Right renal pelvis (tissue), 4 donors: ENCODE results near the gene SETBP1. TPM values are rescaled to one million over a fixed set of nuclear protein-coding genes. Genes with fewer than 3 reads are reported as not detected.

Source experiments
- DNase-seq, 4 donors: peaks; one replicate each; pipeline ENCODE4 v3.0.0-alpha.2; 2013; ENCODE audit warnings: low read depth in 4 of 4, low spot score in 3 of 4, missing footprints in 1 of 4
- polyA plus RNA-seq, 4 donors: library from polyadenylated mRNA; unstranded; fragments of 120-200 nt; gene quantifications; one replicate each; pipeline ENCODE4 v1.2.1, GENCODE V29; 2013; ENCODE audit not compliant: insufficient read length in 4 of 4

SETBP1 gene
- polyA plus RNA-seq, 4 donors: 27.4 to 33.6 (median 32.1) TPM

DNA sequence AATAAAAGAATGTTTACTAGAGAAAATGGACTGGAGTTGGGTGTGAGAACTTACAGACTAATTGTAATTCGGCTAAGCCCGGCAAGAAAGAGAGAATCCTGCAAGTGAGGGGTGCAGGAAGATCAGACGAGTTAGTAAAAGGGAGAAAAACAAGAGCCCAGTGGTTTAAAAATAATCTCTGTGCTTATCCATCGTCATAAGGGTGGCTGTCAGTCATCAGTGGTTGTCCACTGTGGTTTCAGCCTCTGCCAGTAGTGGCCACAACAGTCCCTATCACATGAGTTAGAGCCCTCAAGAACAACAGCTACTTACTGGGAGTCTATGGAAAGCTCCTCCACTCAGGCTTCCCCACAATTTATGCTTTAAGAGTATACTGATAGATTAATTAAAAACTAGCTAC, 239.8 kb downstream of the SETBP1 start:
- no peak for DNase-seq

DNA sequence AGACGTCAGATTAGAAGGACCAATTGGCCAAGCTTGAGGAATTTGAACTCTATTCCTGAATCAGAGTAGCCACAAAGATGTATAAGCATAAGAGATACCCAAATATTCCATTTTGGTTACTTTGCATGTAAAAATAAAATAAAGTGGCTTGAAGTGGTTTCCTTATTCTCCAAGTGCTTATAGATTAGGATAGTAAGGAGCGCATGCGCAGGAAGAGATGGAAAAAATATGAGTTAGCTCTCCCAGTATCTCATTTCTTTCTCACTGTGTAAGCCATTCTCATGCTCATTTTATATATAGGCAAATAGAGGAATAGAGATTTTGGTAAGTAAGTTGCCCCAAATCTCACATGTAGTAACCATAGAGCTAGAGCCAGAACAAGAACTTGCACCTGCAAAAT, 241.3 kb downstream of the SETBP1 start:
- DNase-seq: no peak

DNA sequence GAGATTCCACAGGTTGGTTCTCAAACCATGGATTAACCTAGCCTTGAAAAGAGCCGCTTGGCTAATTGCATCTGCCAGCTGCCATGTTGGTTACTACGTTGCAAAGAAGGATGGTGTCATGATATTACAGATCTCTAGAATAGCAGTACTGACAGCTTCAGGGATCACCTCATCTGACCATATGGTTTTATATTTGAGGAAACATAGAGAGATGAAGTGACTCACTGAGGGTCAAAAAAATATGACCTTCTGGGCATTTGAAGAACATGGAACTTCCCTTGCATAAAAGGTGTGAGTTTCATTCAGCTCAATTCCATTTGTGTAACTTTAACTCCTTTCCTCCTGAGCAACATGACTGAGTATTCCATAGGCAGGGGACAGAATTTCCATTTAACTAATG, 242.3 kb downstream of the SETBP1 start:
- no peak for DNase-seq

DNA sequence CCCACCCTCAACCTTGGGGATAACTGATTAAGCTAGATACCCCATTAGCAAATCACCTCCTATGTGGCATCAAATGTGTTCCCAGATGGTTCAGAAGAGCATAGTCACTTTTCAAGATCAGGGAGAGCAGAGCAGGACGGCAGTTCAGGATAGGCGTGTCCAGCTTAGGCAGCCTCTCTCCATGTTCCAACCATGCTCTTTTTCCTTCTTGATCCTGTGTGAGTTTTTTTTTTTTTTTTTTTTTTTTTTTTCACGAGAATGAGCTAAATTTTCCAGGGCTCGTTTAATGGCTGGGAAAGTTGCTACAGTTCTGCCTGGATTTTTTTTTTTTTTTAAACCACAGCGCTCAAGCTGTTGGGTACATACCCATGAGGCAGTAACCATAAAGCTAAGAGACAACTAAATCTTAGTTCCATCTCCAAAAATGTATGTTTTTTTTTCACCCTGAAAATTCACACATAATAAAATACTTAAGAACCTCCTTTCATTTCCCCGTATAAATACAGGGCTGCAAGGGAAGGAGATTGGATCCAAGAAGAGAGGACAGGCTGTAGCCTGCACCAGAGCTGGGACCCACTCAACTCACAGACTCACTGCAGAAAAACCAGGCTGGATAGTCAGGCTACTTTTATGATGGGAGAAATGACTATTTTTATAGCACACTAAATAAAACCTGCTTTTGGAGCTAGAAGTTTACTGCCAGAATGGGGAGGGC, 244.3 kb downstream of the SETBP1 start:
- no peak for DNase-seq

DNA sequence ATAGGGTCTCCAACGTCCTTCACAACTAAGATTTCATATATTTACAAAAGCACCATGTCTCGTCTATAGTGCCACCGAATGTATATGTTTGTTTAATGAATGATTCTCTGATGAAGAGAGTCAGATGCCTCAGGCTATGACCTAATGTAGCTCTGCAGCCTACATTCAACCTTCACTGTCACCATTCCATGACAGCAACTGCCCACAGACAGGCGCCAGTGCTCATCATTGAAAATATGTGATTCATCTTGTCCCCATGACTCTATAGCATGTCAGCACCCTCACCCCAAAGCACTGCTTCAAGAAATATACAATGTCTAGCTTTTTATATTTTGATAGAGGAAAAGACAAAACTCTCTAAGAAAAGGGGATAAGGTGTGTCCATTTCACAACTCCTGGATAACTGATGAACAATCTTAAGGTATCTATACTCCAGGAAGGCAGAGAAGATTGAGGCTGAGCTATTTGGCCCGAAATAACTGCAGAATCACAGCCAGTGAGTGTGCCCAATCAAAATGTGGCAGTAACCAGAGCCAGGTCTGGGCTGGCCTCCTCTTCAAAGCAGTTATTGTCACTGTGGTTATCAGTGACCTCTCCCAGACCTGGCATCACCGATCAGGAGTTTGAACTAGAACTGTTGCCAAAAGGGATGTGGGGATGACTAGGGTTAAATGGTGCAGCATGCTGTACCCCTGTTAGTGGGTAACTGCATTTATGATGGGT, 246.6 kb downstream of the SETBP1 start:
- DNase-seq: no peak

DNA sequence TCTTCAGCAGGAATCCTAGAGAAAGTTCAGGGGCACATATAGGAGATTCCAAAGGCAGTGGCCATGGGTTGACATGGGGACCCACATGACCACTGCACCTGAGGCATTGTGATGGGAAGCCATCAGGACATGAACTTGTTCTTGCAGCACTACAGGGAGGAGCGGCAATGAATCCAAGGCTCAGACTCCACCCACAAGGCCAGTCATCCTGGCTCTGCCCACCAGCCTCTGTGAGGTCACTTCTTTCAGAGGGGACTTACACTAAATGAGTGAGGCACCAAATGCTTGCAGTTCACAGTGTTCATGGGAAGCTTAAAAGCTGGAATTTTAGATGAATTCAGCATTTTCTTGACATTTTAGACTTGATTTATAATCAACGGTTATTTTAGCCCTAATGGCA, 254.2 kb downstream of the SETBP1 start:
- DNase-seq: no peak

DNA sequence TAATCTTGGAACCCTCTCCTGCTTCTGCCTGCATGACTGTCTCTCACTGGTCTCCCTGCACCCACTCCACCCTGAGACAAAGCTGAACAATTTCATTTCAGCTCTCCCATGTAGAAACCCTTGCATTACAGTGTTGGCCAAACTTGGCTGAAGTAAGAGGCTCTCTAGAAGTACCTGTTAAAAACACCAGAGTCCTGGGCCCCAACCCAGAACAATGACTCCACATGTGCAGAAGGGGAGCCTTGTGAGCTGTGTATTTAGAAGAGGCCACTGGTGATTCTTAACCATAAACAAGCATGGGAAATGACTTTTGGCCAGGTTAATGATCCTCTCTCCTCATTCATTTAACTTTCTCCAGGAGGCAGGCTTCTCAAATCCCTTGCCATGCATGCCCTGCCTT, 254.8 kb downstream of the SETBP1 start:
- no peak for DNase-seq

DNA sequence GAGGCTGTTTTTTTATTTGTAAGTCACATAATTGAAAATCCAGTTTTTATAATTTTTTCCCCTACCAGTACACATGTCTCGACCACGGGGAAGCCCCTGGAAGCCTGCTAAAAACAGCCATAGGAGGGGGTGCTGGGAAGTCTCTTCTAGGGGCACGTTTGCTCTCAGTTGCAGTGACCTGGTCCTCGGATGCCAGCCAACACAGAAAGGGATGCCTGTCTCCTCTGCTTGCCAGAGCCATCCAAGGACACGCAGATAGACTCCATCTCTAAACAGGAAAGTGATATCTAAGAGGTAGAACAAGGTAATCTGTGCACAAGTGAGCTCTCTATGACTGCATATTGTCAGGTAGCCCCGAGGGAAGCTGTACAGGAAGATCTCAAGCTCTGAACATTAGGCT, 255.8 kb downstream of the SETBP1 start:
- DNase-seq: no peak

DNA sequence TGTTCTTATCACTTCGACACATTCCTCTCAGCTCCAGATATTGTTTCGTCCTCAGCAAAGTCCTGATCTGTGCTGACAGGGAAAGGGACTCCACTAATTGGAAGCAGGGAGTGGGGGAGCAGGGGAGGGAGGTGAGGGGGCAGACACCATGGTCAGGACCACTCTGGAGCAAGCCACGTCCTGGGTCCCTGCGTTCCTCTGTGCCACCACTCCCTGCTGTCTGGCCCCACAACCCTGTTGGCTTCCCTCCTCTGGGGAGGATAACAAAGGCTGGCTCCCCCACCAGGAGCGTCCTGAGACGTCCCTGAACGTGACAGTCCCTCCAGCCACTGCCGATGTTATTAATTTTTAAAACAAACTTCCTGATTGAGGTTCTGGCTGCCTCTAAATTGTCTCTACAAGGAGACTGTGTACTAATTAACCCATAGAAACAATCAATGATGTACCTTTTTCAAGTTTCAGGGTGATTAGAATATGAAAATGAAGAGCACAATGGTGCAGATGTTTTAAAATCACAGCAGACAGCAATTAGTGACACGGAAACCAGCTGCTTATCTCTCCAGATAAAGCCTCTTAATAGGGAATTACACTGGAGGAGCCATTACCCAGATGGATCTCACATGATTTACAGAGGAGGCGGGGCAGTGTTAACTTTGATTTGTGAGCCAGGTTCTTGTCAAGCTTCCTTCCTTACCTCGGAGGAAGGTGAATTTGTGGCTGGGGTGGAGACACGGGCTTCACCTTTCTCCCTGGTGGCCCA, 257.5 kb downstream of the SETBP1 start:
- no peak for DNase-seq

DNA sequence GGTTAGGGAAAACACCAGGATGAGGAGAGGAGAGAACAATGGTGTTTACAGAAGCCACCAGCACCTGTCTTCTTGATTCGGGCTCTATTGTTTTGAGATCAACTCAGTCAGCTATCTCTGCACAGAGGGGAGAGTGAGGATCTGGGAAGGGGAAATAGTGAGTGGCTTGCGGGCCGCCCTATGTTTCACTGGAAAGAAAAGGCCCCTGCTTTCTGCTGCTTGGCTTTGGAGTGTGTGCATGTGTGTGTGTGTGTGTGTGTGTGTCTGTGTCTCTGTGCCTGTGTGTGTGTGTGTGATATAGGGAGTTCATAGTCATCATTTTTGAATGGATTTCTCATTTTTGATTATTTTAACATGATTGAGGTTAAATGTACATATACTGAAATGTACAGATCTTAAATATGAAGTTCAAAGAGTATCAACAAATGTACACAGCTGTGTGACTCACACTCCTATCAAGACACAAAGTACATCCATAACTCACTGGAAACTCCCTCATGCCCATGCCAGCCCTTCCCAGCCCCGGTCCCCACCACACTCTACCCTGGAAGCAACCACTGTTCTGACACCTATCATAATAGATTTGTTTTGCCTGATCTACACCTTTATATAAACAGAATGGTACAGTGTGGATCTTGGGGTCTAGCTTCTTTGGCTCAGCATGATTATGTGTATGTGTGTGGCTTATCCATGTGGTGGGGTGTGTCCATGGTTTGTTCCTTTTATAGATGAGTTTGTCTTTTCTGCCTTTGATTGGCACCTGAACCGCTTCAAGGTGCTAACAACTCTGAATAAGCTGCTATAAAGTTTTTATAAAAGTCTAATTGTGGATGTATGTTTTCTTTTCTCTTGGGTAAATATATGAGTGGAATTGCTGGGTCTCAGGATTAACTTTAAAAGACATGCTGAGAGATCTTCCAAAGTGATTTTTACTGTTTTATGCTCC, 258.3 kb downstream of the SETBP1 start:
- no peak for DNase-seq

DNA sequence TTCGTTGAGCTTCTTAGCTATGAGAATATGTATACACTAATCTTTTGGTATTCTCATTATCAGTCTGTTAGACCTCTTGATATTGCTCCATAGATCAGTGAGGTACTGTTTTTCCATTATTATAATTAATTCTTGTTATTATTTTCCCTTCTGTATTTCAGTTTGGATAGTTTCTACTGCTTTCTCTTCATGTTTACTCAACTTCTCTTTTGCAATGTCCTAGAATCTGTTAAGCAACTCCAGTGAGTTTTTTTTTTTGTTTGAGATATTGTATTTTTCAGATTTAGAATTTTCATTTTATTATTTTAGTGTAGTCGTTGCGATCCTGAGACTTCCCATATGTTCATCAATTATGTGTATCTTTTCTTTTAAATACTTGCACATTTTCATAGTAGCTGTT, 260.8 kb downstream of the SETBP1 start:
- DNase-seq: no peak

DNA sequence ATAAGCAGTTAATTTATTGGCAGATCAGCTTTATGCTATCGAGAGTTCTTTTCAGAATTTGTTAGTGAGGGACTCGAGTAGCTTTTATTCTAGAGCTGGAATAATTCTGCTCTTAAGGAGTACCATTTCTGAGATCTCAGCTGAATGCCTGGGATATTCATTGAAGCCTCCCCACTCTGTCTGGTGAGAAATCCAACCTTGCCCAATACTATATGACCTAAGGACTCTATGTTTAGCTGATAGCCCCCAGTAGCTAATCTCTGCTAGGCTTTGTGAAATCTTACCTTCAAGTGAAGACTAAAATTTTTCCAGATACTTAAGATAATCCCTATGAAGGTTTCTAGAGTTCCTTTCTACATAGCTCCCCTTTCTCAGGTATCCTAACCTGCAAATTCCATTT, 261.4 kb downstream of the SETBP1 start:
- no peak for DNase-seq

DNA sequence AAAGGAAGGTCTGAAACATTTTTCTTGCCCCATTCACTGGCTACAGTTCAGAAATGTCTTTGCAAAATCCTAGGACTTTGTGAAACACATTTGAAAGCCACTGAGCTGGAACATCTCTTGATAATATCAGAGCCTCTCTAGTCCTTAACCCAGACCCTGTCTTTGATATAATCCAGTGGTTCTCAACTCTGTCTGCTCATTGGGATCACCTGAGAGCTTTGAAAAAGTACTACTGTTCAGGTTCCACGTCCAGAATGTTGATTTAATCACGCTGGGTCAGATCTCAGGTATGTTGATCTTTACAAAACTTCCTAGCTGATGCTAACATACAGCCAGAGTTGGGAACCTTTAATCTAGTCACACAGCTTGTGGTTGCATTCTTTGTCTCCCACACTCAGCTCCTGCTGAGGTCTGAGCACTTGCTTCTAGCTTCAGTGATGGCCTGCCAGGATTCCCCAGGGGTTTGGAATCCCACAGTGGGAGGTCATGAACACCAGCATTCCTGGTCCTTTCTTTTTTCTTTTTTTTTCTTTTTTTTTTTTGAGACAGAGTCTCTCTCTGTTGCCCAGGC, 262.7 kb downstream of the SETBP1 start:
- no peak for DNase-seq

DNA sequence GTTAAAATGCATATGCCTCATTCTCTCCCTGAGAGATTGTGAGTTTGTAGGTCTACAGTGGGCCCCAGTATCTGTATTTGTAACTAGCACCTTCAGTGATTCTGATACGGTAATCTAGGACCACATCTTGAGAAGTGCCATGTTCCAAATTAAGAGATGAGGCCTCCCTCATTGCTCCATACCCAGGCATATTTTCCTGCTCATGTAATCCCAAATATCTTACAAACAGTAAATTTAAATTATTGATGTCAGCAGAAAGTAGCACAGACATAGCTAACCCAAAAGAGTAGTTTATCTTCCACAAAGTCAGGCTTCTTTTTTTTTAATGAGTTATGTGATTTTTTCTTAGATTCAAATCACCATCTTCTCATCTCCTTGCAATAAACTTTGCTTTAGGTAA, 263.8 kb downstream of the SETBP1 start:
- no peak for DNase-seq

DNA sequence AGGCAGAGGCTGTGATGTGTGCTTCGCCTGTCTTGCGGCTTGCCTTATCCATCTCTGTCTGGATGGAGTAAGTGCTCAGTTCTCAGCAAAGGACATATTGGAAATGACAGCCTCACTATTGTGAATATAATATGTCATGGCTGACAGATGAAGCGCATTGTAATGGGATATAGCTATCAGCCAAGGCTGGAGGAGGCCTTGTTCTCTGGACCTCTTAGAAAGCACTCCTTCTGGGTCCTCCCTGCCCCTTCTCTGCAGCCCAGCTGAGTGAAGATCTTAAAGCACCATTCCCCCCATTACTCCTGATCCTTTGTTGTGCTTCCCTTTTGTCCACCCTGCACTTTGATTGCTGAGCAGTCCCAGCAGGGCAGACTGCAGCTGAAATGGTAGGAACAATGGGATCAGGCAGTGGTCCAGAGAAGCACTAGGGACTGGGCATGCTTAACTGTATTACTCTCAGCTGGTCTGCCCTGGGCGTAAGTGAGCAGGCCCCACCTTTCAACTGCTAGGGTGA, 265.3 kb downstream of the SETBP1 start:
- no peak for DNase-seq

DNA sequence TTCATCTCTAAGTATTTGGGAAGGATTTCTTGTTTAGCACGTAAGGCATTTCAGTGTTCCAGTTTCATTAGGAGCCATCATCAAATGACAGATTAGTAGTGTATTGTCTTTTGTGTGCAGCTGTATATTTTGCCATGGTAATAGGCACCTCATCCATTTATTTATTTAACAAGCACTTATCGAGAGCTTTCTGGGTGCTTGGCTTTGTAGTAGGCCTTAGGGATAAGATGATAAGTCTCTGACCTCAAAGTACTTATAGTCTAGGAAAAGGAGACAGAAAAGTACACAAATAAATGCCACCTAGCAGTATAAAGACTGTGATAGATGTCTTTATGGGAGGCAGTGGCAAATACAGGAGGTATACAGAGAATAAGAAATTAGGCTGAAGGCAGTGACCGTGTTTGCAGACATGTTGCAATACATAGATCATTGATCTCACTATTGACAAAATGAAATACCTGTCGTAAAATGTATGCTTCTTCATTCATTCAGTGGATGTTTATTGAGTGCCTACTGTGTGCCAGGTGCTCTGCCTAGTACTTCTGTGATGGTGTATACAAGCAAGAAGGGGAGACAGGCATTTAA, 265.9 kb downstream of the SETBP1 start:
- DNase-seq: no peak

DNA sequence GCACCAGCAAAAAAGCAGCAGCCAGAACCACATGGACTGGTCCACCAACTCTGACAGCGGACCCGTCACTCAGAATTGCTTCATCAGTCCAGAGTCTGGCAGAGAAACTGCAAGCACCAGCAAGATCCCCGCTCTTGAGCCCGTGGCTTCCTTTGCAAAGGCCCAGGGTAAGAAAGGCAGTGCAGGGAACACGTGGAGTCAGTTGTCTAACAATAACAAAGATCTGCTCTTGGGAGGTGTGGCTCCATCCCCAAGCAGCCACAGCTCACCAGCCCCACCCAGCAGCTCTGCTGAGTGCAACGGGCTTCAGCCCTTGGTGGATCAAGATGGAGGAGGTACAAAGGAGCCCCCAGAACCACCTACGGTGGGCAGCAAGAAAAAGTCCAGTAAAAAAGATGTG, 269.3 kb downstream of the SETBP1 start:
- DNase-seq: no peak

DNA sequence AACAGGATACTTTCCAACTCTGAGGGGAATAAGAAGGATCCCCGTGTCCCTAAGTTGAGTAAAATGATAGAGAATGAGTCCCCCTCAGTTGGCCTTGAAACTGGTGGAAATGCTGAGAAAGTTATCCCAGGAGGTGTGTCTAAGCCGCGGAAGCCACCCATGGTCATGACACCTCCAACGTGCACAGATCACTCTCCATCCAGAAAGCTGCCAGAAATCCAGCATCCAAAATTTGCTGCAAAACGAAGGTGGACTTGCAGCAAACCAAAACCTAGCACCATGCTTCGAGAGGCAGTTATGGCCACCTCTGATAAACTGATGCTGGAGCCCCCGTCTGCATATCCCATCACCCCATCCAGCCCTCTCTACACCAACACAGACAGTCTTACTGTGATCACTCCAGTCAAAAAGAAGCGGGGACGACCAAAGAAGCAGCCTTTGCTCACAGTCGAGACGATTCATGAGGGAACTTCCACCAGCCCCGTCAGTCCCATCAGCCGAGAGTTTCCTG, 270.1 kb downstream of the SETBP1 start:
- no peak for DNase-seq

DNA sequence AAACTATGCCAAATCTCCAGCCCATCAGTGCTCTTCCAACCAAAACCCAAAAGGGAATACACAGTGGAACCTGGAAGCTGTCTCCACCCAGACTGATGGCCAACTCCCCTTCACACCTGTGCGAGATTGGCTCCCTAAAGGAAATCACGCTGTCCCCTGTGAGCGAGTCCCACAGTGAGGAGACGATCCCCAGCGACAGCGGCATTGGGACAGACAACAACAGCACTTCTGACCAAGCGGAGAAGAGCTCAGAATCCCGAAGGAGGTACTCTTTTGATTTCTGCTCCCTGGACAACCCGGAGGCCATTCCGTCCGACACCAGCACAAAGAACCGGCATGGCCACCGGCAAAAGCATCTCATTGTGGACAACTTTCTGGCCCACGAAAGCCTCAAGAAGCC, 271.1 kb downstream of the SETBP1 start:
- DNase-seq: no peak
